NCI-H187 (cell line): Measurements from ENCODE around the gene LRRC55.
"Not testable (repeated sequence)": the region's sequence is repeated elsewhere in the genome, so short reads cannot be mapped to it uniquely, and the experiment has no call there.

Experiments
- DNase-seq, 2 experiments: peaks; one replicate each; lab custom pipeline; 2025; lab: John Stamatoyannopoulos, UW

LRRC55 gene

GRCh38 chr11:57161351-57161750, 20.4 kb upstream of the LRRC55 start:
- no peak for DNase-seq

- DNase-seq, result no peak
These were observed 19.4 kb upstream of the LRRC55 start for GRCh38 chr11:57162179-57162898.

- DNase-seq, result no peak
These were observed 18.4 kb upstream of the LRRC55 start for GRCh38 chr11:57163160-57163868.

- no peak for DNase-seq
These were observed 17.4 kb upstream of the LRRC55 start for GRCh38 chr11:57164317-57164716.

- no peak for DNase-seq
These were observed 14.5 kb upstream of the LRRC55 start for GRCh38 chr11:57167125-57167846.

- not testable (repeated sequence) for DNase-seq
These were observed 11.9 kb upstream of the LRRC55 start for GRCh38 chr11:57169732-57170313.

- DNase-seq, result no peak
These were observed 9.7 kb upstream of the LRRC55 start for GRCh38 chr11:57172031-57172430.

GRCh38 chr11:57174656-57175055, 7.1 kb upstream of the LRRC55 start:
- no peak for DNase-seq

GRCh38 chr11:57175478-57175877, 6.3 kb upstream of the LRRC55 start:
- no peak for DNase-seq

- DNase-seq, result no peak
These were observed 3.4 kb upstream of the LRRC55 start for GRCh38 chr11:57178334-57178733.

- no peak for DNase-seq
These were observed 2.1 kb upstream of the LRRC55 start for GRCh38 chr11:57179681-57180080.

GRCh38 chr11:57180081-57180561, 1.6 kb upstream of the LRRC55 start:
- no peak for DNase-seq

- no peak for DNase-seq
These were observed 789 bp upstream of the LRRC55 start for GRCh38 chr11:57180964-57181363.

- no peak for DNase-seq
These were observed 1.1 kb downstream of the LRRC55 start for GRCh38 chr11:57182896-57183295.

- no peak for DNase-seq
These were observed 8.8 kb downstream of the LRRC55 start for GRCh38 chr11:57190548-57190947.

- DNase-seq, result no peak
These were observed 9.8 kb downstream of the LRRC55 start for GRCh38 chr11:57191311-57192219.

GRCh38 chr11:57192316-57192715, 10.6 kb downstream of the LRRC55 start:
- DNase-seq, result no peak

GRCh38 chr11:57196596-57196995, 14.8 kb downstream of the LRRC55 start:
- DNase-seq, result no peak

GRCh38 chr11:57197762-57198161, 16.0 kb downstream of the LRRC55 start:
- DNase-seq, result no peak

- no peak for DNase-seq
These were observed 17.6 kb downstream of the LRRC55 start for GRCh38 chr11:57199330-57199729.

- DNase-seq, result no peak
These were observed 19.2 kb downstream of the LRRC55 start for GRCh38 chr11:57200917-57201316.
